D341Med (cell line): Measurements from ENCODE around the gene PKIB.
"Not testable (repeated sequence)": the region's sequence is repeated elsewhere in the genome, so short reads cannot be mapped to it uniquely, and the experiment has no call there.

Source experiments
- DNase-seq: peaks from one replicate; pipeline ENCODE4 v3.0.0; 2012; ENCODE audit warnings: low spot score

The PKIB gene, protein sequence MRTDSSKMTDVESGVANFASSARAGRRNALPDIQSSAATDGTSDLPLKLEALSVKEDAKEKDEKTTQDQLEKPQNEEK

DNA sequence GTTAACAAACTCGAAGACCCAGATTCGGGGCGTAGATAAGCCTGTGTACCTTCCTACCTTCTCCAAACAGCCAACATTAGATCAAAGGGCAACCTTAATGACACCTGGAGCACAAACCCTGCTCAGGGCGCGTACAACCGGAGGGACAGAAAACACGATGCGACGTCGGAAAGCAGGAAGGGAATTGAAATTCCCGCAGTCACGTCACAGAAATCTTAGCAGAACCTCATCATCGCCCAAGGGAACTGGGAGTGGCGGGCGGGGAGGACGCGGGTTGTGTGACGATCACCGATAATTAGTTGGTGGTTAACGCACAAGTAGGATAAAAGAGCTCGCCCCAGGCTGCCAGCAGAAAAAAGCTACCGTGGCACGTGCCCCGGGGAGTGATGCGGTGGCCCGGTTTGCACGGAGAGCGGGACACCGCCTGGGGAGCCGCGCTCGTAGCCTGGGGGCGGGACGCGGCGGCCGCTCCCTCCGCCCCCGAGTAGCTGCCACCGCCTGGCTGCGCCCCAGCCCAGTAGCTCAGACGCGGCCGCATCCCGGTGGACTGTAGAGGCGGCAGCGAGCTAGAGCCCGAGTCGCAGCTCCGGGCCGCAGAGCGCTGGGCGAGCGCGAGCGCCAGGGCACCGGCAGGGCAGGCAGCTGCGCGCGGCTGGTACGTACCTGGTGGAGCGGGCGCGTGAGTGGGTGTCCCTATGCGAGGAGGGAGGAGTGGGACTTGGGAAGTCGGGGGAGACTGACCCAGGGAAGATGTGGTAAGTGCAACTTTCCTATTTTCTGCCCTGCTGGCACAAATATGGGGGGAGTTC is at the start of gene PKIB:
TSS of gene PKIB (plus strand) at position 525 of the 809 bp plus-strand sequence. CDS start 107,390 bp downstream, outside the sequence.
- DNase-seq: peak; percentile 92

DNA sequence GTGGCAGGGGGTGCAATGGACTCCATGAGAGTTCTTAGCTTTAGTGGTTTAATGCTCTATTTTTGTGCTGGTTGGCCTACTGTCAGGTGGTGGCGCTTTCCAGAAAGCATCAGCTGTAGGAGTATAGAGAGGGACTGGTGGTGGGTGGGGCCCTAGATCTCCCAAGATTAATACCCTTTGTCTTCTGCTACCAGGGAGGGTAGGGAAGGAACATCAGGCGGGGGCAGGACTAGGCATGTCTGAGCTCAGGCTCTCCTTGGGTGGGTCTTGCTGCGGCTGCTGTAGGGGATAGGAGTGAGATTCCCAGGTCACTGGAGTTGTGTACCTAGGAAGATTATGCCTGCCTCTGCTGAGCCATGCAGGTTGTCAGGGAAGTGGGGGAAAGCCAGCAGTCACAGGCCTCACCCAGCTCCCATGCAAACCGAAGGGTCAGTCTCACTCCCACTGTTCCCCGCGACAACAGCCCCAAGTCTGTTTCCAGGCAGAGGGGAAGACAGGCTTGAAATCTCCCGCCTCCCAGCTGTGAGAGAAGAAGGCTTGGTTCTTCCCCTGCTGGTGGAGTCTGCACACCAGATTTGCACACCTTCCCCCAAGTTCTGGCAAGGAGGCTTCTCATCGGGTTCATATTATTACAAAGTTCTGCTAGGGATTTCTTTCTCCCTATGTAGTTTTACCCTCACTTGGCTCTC is 46.7 kb upstream of the PKIB start:
- no peak for DNase-seq

DNA sequence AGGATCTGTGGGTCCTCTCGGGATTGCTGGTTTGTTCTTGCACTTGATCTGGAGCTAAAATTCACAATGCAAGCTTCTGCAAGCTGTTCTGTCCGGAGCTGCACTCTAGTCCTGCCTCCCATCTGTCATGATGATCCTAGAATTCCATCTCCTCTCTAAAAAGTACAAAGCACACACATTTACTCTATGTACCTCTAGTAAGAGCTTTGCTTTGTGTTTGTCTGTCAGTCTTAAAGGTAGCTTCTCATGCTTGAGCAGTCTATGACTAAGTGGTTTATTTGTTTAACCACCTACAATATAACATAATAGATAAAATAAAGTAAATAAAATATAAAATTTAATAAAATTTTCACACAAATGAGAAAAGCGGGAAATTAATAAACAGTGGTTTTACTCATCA is 46.0 kb upstream of the PKIB start:
- no peak for DNase-seq

DNA sequence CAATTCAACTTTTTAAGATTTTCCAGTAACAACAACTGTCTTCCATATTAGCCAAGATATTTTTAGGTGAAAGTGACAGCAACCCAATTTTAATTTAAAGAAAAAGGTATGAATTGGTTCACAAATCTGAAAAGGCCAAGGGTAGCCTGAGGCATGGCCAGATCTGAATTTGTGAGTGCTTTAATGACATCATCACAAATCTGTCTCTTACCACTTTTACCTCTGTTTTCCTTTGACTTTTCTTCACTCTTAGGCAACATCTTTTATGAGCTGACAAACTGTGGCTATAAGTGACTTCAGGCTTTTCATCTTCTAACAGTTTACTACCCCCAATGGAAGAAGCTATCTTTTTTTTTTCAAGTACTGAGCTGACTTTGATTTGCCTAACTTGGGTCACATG is 44.5 kb upstream of the PKIB start:
- DNase-seq: no peak

DNA sequence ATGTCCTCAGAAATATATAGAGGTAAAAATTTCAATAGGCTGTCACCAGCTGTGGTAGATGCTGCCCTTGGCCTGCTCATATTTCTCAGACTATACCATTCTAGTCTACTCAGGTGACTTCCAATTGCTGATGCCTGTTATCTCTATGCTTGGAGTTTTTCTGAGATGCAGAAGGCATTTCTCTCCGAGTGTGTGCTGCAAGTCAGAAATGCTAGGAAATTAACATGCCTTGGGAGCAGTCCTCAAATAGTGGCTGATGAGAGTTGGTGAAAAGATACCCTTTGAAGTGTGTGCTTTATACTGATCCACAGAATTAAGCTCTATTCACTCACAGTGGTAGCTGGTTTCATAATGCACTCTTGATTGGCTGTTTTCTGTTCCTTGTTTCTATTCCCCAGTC is 43.2 kb upstream of the PKIB start:
- DNase-seq: no peak

DNA sequence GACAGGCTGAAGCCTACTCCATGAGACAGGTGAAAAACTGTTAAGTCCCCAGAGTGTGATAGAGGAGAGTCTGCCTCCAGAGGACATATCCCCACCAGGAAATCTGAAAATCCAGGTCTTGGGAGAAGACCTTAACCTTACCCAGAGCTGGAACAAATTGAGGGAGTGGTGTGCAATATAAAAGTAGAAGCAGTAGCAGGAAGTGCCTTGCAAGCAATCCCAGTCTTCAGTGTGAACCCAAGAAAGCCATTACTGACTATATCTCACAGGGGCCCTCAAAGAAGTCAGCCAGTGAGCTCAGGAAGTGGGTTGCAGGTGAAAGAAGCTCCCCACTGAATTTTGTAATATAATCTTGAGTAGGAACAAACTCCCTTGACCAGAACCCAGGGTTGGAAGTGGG is 41.9 kb upstream of the PKIB start:
- DNase-seq: no peak

DNA sequence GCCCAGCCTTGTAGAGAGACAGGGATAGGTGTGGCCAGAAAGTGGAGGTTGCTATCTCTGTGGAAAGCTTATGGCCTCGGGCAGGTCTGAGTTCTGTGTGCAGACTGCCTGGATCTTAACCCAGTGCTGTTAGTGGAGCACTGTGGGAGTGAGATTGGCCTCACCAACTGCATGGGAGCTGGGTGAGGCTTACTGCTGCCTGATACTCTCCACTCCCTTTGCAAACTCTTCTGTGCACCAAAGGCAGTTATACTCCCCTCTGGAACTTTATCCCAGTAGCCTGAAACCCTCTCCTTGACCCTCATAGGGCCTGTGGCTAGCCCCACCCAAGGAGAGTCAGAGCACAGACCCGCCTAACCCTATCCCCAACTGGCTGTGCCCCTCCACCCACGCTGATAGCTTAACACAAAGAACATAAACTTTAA is 41.4 kb upstream of the PKIB start:
- DNase-seq: no peak

DNA sequence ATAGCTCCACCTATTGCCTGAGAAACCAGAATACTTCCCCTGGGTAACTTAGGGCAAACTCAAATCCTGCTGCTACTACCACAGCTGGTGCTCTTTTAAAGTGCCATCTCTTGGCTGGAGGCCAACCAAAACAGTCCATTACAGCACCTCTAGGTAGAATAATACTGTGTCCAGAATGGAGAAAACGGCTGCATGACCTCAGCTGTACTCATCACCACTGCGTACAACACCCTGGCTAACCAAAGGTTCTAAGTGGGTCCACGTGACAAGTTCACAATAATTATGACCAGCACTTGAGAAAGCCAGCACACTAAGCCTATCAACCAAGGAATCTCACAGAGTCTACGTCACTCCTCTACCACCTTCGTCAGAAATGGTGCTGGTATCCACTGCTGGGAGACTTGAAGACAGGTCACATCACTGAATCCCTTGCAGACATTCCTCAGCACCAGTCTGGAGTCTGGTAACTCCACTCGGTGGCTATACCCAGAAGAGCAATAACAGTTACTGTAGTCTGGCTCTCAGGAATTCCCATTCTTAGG is 40.9 kb upstream of the PKIB start:
- no peak for DNase-seq

DNA sequence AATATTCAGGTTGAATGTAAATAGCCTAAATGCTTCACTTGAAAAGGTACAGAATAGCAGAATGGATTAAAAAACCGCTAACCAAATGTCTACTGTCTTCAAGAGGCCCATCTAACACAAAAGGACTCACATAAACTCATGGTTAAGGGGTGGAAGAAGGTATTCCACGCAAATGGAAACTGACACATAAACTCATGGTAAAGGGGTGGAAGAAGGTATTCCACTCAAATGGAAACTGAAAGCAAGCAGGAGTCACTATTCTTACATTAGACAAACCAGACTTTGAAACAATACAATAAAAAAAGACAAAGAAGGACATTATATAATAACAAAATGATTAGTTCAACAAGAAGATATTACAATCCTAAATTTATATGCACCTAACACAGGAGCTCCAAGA is 38.3 kb upstream of the PKIB start:
- DNase-seq: no peak

DNA sequence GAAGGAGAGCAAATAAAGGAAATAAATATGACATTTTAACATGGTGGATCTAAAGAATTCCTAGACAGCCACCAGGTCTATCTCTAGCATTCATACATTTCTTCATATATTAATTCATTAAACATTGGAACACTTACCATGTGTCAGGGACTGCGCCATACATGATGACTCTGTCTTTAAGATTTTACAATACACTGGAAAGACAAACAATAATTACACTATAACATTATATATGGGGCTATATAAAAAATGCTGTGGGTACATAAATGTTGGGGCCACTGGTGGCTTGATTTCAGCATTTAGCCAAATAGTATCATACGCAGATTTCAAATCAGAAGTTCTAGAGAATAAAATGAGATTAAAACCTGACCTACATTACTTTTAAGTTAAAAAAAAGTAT is 33.3 kb upstream of the PKIB start:
- DNase-seq: no peak

DNA sequence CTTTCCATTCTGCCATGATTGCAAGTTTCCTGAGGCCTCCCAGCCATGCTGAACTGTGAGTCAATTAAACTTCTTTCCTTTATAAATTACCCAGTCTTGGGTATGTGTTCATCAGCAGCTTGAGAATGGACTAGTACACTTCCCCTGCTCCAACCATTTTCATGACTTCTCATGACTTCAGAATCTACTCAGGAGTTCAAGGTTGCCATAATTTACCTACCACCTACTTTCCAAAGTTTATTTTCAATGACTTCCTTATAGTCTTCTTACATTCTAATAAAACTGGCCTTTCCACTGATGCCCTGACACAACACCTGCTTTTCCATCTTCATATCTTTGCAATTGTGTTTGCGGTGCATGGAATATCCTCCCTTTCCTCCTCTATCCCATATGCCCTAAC is 31.2 kb upstream of the PKIB start:
- DNase-seq: no peak

DNA sequence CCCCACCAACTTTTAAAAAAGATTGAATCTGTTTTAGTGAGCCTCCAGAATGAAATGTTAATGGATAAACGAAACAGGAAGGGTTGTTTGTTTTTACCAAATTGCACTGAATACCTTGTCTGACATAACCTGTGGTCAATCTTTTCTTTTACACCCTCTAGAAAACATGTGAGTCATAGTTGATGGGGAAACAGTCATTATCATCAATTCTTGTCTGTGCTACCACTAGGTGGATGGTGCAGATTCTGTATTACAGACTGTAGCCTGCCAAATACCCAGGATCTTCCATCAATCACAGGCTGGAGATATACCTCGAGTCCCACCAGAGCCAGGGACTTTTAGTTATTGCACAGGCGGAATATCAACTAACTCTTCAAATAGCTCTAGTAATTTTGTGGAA is 29.5 kb upstream of the PKIB start:
- no peak for DNase-seq

DNA sequence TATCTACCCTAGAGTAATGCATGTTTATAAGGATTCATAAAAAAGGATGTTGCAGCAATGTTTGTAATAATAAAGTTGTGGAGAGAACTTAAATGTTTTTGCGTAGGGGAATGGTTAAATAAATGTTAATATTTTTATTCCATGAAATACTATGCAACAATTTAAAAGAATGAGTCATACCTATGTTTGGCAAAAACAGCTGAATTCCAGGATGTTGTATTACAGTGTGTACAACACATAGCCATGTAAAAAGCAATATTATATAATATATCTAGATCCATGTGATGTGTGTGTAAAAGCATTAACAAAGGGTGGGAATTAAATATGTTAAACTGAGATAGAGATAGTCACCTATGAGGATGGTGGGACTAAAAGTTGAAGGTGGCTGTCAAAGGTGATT is 21.1 kb upstream of the PKIB start:
- DNase-seq: no peak

DNA sequence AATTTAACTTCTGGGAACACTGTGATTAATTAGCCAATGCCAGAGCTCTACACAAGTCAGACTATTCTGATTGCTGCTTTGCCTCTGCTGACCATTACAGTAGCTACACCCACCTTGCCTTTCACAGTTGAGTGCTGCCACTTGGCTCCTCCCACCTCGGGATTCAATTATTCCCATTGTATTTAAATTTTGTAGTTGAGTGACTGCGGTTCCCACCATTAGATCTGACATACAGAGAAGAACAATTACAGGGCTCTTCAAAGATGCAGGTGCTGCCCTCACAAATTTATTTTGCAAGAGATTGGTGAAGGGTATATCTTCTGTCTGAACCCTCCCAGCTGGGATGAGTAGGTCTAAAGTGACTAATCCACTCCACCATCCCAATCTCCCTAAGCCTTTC is 11.9 kb upstream of the PKIB start:
- DNase-seq: not testable (repeated sequence)

DNA sequence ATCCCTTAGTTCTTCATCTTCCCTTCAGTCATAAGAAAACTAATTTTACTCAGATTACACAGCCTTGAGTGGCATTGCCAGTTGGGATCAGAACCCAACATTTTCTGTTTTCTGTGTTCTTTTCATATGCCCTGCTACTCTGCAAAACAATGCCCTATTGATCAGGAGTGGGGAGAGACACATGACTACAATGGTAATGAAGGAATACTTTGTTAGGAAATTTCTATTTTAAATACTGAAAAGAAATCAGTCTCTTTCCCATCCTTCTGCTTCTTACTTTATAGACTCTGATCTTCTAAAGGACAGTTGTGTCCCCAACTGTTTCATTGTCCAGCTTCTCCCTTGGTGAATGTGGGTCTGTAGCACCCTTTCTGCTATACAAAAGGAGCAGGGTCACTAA is 5.5 kb upstream of the PKIB start:
- DNase-seq: no peak

DNA sequence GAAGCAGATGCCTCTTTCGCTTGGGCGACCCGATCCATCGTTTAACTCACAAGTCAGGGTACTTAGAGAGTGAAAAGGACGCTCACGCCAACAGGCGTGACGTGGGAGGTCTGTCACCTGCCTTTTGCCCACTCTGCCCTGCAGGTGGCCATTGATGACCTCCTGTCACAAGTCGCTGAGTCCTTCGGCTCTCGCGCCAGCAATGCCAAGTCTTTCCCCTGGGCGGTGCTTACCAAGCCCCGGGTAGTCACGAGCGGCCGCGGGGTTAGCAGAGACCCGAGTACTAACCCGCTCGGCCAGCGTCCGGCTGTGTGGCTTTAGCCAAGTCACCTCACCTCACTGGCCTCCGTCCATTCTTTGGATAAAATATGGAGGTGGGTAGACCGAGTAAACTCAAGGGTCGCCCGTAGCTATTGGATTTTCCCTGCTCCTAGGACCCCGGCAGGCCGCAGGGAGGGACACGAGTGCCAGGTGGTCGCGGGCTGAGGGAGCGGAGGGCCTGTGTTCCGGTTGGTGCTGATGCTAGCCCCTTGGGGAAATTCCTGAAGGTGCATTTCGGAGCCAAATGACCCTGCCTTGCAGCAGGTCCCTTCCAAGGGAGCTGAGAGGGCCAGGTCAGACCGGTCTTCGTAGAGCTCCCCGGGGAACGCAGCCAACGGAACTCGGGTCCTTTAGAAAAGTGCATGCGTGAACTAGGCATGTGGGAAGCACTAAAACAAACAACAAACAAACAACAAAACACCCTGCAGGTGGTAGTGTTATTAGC is 668 bp downstream of the PKIB start:
- DNase-seq: peak; percentile 71

DNA sequence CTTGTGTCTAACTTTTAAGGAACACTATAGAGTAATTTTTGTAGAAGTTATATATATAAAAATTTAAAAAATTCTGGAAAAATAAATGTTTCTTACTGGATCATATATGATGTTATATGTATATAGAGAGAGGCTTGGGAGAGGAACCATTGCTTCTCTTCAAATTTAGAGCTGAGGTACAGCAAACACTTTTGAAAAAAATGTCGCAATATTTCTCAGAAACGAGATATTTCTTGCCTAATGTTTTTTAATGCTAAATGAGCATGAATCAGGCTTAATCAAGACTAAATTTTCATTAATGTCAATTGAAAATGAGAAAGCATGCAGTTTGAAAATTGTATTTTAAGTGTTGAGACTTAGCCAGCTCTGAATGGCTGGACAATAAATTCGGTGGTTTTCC is 2.6 kb downstream of the PKIB start:
- no peak for DNase-seq

DNA sequence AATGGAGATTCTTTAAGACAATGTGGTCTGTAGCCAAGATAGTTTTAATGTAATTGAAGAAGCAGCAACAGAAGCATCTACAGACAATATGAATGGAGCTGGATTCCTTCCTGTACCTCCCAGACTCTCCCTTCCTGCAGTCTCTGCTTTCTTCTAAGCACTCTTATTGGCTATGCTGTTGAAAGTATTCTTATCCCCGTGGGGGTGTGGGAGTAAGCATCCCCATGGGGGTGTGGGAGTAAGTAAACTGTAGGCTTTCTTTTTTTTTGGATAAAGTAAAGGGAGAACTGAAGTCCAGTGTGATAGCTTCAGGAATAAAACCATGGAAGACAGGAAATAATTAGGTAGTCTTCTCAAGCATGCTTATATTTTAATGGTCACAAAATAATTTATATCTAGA is 4.1 kb downstream of the PKIB start:
- DNase-seq: no peak

DNA sequence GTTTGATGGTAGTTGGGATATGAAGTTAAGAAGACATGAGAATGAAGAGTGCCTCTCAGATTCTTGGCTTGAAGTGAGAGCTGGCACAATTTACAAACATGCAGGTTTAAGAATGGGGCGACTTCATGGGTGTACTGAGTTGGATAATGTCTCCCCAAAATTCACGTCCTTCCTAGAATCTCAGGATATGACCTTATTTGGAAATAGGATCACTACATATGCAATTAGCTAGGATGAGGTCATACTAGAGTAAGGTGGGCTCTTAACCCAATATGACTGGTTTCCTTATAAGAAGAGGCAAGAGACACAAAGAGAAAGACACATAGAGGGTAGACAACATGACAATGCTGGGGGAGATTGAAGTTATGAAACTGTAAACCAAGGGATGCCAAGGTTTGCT is 5.2 kb downstream of the PKIB start:
- DNase-seq: no peak

DNA sequence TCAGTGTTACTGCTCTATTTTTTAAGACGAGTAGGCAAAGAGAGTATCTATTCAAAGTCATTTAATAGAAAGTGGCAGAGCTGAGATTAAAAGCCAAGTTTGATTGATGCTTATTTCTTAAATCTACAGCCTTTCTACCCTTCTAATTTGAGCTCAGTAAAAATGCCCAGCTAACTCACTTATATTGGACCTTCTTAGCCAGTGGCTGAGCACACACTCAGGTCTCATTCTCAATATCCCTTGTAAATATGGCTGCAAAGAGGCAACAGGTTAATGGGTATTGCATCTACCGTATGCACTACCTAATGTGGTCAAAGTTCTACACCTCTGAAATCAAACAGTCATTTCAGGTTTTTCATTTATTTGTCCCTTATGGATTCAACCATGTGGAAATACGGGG is 6.7 kb downstream of the PKIB start:
- no peak for DNase-seq

DNA sequence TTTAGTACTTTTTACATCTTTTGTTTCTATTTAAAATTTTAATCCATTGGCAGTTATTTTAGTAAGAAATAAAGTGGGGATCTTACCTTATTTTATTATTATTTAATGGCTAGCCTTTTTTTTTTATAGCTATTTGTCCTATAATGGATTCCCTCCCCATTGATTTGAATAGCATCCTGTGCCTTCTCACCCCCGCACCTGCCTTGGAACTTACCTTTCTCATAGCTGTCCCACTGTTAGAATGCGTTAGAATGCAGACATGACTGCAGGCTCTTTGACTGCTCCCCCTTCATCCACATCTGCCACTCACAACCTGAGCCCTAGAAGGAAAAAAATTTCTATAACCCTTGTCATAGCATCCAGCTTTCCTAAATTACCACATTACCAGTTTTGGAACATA is 9.1 kb downstream of the PKIB start:
- DNase-seq: no peak

DNA sequence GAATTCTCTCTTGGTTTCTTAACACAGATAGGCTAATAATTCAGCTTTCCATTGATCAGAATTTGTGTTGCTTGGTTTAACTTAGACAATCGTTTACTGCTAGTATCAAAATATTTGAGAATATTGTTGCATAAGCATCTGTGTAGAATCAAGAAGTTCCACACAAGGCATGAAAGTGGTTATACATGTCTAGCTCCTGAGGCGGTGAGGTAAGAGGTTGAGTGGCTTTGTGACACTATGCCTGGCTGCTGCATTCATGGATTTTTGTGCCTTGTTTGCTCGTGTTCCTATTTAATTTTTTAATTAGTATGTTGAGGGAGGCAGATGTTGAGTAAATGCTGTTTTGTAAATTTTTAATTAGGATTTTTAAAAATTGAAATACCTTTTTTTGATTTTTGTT is 10.2 kb downstream of the PKIB start:
- DNase-seq: no peak

DNA sequence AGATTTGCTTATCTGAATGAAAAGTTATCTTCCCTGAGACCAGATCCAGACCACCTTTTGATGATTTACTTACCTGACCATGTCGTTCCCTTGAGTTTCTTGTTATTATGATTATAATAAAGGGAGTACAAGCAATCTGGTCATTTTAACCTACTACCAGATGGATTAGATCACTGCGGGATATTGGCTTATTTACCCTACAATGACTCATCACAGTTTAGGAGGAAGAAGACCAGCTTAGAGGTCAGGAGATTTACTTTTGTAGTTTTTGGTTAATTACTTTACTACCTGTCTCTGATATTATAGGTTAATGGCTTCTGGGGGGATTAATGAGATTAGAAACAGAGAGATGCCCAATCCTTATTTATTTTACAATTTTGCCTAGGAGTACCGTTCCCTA is 10.7 kb downstream of the PKIB start:
- no peak for DNase-seq
